ENCODE results near the gene ARHGAP6. TPM values are rescaled to one million over a fixed set of nuclear protein-coding genes. Genes with fewer than 3 reads are reported as not detected.
"Not testable (repeated sequence)": the region's sequence is repeated elsewhere in the genome, so short reads cannot be mapped to it uniquely, and the experiment has no call there.

Gene ARHGAP6
- total and polyA plus RNA-seq, 8 donors, result 2.2 to 26.4 (median 8.7) TPM

DNA sequence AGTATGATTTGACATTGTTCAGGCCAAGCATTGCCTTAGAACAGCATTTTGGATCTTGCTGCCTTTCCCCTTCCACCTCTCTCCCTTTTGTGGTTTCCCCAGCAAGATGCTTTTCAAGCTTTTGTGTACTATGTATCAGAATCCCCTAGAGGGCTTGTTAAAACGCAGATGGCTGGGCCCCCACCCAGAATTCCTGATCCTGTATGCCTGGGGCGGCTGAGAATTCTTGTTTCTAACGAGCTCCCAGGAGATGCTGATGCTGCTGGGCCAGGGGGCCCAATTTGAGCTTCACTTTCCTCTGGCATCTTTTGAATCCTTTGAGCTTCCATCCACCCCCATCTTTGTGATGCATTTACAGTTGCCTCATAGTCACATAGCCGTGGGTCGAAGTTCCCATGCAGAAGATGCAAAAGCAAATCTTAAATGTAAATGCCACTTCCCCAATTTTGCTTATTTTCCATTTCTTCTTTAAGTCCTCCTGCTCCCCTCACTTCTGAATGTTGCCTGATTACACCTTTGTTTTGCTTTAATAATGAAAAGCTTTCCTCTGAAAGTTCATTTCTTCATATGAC, 536.1 kb downstream of the ARHGAP6 start:
- peaks cover 0 to 8% (median 0%) of the 10 kb centered on the region in 4 donors for H3K9me3 ChIP-seq
- no peaks in the 10 kb centered on the region for H3K4me1 ChIP-seq
- WGBS, 5 donors, result 51 to 83% (median 61%) methylated on average over 3 to 5 of the region's 5 CpGs
- no peaks in the 10 kb centered on the region for H3K27me3 ChIP-seq
- no peak for TF ChIP-seq POLR2AphosphoS5 (IDR thresholded peaks at IDR 0.05)
- no peaks in the 10 kb centered on the region for H3K36me3 ChIP-seq
- no peak overlapping the region for H3K4me3 ChIP-seq
- no peak for DNase-seq
- intact Hi-C loops (cut with DNase I; ENCODE audit: low total_unique reads), result loop anchor here (10.0 kb wide), 1 partner anchor 935 kb away; no protein-coding TSS in a partner anchor
- no peak overlapping the region for H3K27ac ChIP-seq

DNA sequence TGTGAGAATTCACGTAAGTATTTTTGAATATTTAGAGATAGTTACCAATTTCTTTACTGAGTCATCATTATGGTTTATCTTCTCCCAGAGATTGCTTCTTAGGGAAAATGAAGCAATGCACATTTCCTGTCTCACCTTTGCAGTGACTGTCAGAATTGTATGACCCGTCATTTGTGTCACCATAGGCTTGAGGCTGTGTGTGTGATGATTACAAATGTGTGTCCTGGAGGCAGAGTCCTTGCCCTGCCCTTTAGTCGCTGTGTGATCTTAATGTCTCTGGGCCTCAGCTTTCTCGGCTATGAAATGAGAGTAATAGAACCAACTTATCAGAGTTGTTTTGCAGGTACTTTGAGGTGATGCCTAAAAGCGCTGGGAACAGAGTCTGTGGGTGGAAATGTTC, 540.7 kb downstream of the ARHGAP6 start:
- no peak overlapping the region for H3K27ac ChIP-seq

DNA sequence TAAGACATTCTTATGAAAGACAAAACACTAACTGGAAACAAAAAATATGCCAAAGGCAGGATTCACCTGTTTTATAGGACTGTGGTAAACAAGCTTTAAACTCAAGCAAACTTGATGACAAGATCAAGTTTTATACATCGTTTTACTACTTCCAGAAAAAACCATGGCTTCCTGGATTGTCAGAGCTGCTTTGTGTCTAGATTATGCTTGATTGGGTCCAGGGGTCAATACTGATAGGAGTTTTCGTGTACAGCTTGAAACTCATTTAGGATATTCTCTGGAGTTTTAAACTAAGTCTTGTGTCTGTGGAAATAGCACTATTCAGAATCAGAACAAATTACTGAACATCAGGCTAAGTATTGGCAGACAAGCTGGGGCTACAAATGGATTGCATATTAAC, 541.6 kb downstream of the ARHGAP6 start:
- Histone ChIP-seq H3K4me3 (no peak overlapping the region), H3K27me3 (no peaks in the 10 kb centered on the region), H3K27ac (no peak overlapping the region), H3K9me3 (peaks cover 0 to 8% (median 0%) of the 10 kb centered on the region in 4 donors), H3K36me3 (peaks cover 0 to 40% (median 34%) of the 10 kb centered on the region in 4 donors), H3K4me1 (no peaks in the 10 kb centered on the region)
- no peak for DNase-seq
- intact Hi-C loops (cut with DNase I; ENCODE audit: low total_unique reads), result no loop called here
- no peak for TF ChIP-seq EP300 (IDR thresholded peaks at IDR 0.05)
- no peak for TF ChIP-seq POLR2AphosphoS5 (IDR thresholded peaks at IDR 0.05)
- TF ChIP-seq, protein P1, sequence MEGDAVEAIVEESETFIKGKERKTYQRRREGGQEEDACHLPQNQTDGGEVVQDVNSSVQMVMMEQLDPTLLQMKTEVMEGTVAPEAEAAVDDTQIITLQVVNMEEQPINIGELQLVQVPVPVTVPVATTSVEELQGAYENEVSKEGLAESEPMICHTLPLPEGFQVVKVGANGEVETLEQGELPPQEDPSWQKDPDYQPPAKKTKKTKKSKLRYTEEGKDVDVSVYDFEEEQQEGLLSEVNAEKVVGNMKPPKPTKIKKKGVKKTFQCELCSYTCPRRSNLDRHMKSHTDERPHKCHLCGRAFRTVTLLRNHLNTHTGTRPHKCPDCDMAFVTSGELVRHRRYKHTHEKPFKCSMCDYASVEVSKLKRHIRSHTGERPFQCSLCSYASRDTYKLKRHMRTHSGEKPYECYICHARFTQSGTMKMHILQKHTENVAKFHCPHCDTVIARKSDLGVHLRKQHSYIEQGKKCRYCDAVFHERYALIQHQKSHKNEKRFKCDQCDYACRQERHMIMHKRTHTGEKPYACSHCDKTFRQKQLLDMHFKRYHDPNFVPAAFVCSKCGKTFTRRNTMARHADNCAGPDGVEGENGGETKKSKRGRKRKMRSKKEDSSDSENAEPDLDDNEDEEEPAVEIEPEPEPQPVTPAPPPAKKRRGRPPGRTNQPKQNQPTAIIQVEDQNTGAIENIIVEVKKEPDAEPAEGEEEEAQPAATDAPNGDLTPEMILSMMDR (IDR thresholded peaks at IDR 0.05), result no peak
- TF ChIP-seq POLR2A (IDR thresholded peaks at IDR 0.05), result no peak
- WGBS, 5 donors, result 49 to 64% (median 50%) methylated on average over 2 of the region's 2 CpGs

More for the DNA sequence above, 540.7 kb downstream of the ARHGAP6 start:
- 62 to 76% (median 69%) methylated on average over 5 of the region's 5 CpGs for WGBS, 5 donors
- no peaks in the 10 kb centered on the region for H3K4me1 ChIP-seq
- TF ChIP-seq EP300 (IDR thresholded peaks at IDR 0.05), result no peak
- no peak for TF ChIP-seq POLR2AphosphoS5 (IDR thresholded peaks at IDR 0.05)
- TF ChIP-seq, protein P1 (IDR thresholded peaks at IDR 0.05), result no peak
- no peak for TF ChIP-seq POLR2A (IDR thresholded peaks at IDR 0.05)
- intact Hi-C loops (cut with DNase I; ENCODE audit: low total_unique reads), result no loop called here
- no peak for DNase-seq
- peaks cover 0 to 8% (median 0%) of the 10 kb centered on the region in 4 donors for H3K9me3 ChIP-seq
- no peak overlapping the region for H3K4me3 ChIP-seq
- no peaks in the 10 kb centered on the region for H3K27me3 ChIP-seq
- peaks cover 0 to 31% (median 26%) of the 10 kb centered on the region in 4 donors for H3K36me3 ChIP-seq

DNA sequence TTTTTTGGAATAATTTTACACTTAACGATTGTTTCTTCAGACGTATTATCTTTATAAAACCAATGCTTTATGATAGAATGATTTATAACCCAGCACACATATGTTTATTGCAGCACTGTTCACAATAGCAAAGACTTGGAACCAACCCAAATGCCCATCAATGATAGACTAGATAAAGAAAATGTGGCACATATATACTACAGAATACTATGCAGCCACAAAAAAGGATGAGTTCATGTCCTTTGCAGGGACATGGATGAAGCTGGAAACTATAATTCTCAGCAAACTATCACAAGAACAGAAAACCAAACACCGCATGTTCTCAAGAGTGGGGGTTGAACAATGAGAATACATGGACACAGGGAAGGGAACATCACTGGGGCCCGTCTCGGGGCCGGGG, 542.6 kb downstream of the ARHGAP6 start:
- DNase-seq; intact Hi-C loops (cut with DNase I; ENCODE audit: low total_unique reads); H3K4me1 ChIP-seq; H3K27ac ChIP-seq; H3K27me3 ChIP-seq; H3K9me3 ChIP-seq; H3K4me3 ChIP-seq: not testable (repeated sequence)
- peaks cover 0 to 51% (median 45%) of the 10 kb centered on the region in 4 donors for H3K36me3 ChIP-seq
- 79 to 97% (median 89%) methylated on average over 3 to 6 of the region's 6 CpGs for WGBS, 5 donors

DNA sequence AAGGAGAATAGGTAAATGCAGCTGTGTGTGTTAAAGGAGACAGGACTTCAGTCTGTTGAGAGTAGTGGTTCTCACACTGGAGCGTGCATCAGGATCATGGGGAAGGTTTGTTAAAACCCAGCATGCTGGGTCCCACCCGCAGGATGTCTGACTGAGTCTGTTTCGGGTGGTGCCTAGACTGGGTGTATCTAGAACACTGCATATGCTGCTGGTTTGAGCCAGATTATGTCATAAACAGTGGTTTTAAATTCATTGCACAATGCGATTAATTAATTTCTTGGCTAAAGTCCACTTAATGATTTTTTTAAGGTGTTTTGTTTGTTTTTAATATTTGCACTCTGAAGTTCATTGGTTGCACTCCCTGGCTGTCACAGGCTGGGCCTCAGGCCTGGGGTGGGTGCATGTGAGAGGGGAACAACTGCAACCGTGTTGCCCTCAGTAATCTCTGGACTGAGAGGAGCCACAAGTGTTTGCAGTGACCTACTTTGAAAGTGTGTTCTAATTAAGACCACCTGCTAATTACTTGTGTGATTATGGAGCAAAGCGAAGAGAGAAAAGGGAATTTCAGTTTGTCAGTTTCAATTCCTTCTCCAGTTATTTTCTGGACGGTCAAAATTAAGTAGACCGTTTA, 546.3 kb downstream of the ARHGAP6 start:
- WGBS, 5 donors, result 56 to 67% (median 59%) methylated on average over 7 to 8 of the region's 8 CpGs
- Histone ChIP-seq H3K4me3 (no peak overlapping the region), H3K27me3 (no peaks in the 10 kb centered on the region), H3K27ac (no peak overlapping the region), H3K36me3 (peaks cover 8 to 86% (median 80%) of the 10 kb centered on the region in 4 donors), H3K9me3 (no peaks in the 10 kb centered on the region), H3K4me1 (no peaks in the 10 kb centered on the region)
- intact Hi-C loops (cut with DNase I; ENCODE audit: low total_unique reads), result no loop called here
- DNase-seq, result no peak
- TF ChIP-seq POLR2AphosphoS5 (IDR thresholded peaks at IDR 0.05), result no peak
- TF ChIP-seq, protein P1 (IDR thresholded peaks at IDR 0.05), result no peak
